ENCODE results near the gene KRT75.

DNA sequence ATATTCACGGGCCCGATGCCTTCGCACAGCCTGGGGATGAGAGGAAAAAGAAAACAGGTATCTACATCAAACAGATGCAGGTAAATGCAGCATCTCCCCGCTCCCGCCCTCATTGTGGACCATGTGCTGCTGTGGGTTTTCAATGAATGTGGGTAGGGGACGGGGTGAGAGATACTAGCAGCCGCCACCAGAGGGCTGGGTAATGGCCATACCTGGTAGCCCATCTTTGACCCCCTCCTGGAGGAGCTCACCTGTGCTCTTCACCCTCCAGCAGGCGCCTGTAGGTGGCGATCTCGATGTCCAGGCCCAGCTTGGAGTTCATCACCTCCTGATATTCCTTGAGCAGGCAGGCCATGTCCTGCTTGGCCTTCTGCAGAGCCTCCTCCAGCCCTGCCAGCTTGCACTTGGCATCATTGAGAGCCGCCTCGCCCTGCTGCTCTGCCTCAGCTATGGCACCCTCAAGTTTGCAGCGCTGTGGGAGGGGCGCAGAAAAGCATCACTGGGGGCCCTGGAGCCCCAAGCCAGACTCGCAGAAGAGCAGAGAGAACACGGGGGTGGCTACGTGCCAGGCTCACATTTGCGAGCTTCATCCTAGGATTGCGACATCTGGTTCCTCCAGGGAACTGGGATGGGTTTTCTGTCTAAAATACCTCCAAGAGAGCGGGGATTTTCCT lies 38.3 kb downstream of the KRT75 start:
- TF ChIP-seq, protein P1, sequence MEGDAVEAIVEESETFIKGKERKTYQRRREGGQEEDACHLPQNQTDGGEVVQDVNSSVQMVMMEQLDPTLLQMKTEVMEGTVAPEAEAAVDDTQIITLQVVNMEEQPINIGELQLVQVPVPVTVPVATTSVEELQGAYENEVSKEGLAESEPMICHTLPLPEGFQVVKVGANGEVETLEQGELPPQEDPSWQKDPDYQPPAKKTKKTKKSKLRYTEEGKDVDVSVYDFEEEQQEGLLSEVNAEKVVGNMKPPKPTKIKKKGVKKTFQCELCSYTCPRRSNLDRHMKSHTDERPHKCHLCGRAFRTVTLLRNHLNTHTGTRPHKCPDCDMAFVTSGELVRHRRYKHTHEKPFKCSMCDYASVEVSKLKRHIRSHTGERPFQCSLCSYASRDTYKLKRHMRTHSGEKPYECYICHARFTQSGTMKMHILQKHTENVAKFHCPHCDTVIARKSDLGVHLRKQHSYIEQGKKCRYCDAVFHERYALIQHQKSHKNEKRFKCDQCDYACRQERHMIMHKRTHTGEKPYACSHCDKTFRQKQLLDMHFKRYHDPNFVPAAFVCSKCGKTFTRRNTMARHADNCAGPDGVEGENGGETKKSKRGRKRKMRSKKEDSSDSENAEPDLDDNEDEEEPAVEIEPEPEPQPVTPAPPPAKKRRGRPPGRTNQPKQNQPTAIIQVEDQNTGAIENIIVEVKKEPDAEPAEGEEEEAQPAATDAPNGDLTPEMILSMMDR (conservative IDR thresholded peaks at IDR 0.05) = peak; percentile 80
- no peak for TF ChIP-seq EZH2 (IDR thresholded peaks at IDR 0.05; ENCODE audit: low read depth)

Data from PC-9 (cell line).